Panc1 (cell line): ENCODE measurements around the gene SUPT6H. TPM values are rescaled to one million over a fixed set of nuclear protein-coding genes. Genes with fewer than 3 reads are reported as not detected.

Experiments
- ATAC-seq: fragments of 200-7000 bp; cut with Tn5 transposase; 2 replicates; pipeline ENCODE4 v1.9.1; 2020; ENCODE audit warnings: mild to moderate bottlenecking, moderate library complexity
- BruUV-seq: library from RNA; stranded (reverse); fragments of 400-500 nt; replicated peaks from 2 replicates; lab custom pipeline; 2021; lab: Mats Ljungman, UMichigan
- CTCF ChIA-PET: fragments of 300-600 bp; sonication (Branson Sonifier 250); formaldehyde crosslinking; loops from one replicate; lab custom pipeline; 2022; ENCODE audit warnings: antibody characterized with exemption; lab: Charles Lee
- POLR2A ChIA-PET: fragments of 300-600 bp; sonication (Branson Sonifier 250); formaldehyde crosslinking; loops from one replicate; lab custom pipeline; 2022; ENCODE audit warnings: antibody characterized with exemption; lab: Charles Lee
- DNase-seq: peaks from one replicate; pipeline ENCODE4 v3.0.0-alpha.2; 2010; ENCODE audit warnings: low read depth, low spot score
- H3K27ac ChIP-seq: 2 replicates; pipeline ENCODE4 v1.5.1; 2011; ENCODE audit warnings: mild to moderate bottlenecking, low read length, inconsistent platforms
- H3K27me3 ChIP-seq: fragments of 200-500 bp; sonication (Bioruptor generic); 2 replicates; pipeline ENCODE4 v1.6.0; 2014; ENCODE audit warnings: low read length, inconsistent platforms; ENCODE audit not compliant: control insufficient read depth, insufficient read depth
- H3K36me3 ChIP-seq: fragments of 200-500 bp; sonication (Bioruptor generic); 2 replicates; pipeline ENCODE4 v1.5.1; 2014; ENCODE audit warnings: inconsistent platforms, mild to moderate bottlenecking, low read length, moderate library complexity; ENCODE audit not compliant: control insufficient read depth, insufficient read depth
- H3K4me1 ChIP-seq: 2 replicates; pipeline ENCODE4 v1.5.1; 2011; ENCODE audit warnings: inconsistent platforms, mild to moderate bottlenecking, low read length, moderate library complexity; ENCODE audit not compliant: control insufficient read depth, insufficient read depth
- H3K4me3 ChIP-seq, 2 experiments: 2 replicates each; pipeline ENCODE4 v1.5.1; 2011 to 2012; ENCODE audit warnings: low read depth in 2 of 2, low read length in 2 of 2, mild to moderate bottlenecking in 2 of 2, inconsistent platforms in 1 of 2, moderate library complexity in 1 of 2
- H3K9me3 ChIP-seq: fragments of 200-500 bp; sonication (Bioruptor generic); 2 replicates; pipeline ENCODE4 v1.5.1; 2014; ENCODE audit warnings: low read depth, mild to moderate bottlenecking, inconsistent platforms, low read length, moderate library complexity; ENCODE audit not compliant: control insufficient read depth, insufficient read depth
- CTCF ChIP-seq: fragments of 450-650 bp; IDR thresholded peaks from 2 replicates; pipeline ENCODE4 v1.5.1; 2017; ENCODE audit warnings: mild to moderate bottlenecking
- POLR2AphosphoS5 ChIP-seq: IDR thresholded peaks from 2 replicates; pipeline ENCODE4 v1.6.1; 2012; ENCODE audit warnings: mild to moderate bottlenecking, low read depth, low read length, moderate library complexity
- REST ChIP-seq, 2 experiments: IDR thresholded peaks; 2 replicates each; pipeline ENCODE4 v1.6.1; 2011 to 2012; ENCODE audit warnings: low read depth in 2 of 2, control low read depth in 1 of 2, low read length in 1 of 2, mild to moderate bottlenecking in 1 of 2, moderate library complexity in 1 of 2; ENCODE audit not compliant: insufficient read depth in 1 of 2
- SIN3A ChIP-seq: IDR thresholded peaks from 2 replicates; pipeline ENCODE4 v1.6.1; 2012; ENCODE audit warnings: low read depth, mild to moderate bottlenecking, low read length, moderate library complexity, borderline replicate concordance; ENCODE audit not compliant: insufficient read depth
- TCF7L2 ChIP-seq: IDR thresholded peaks from 2 replicates; pipeline ENCODE4 v1.6.1; 2011; ENCODE audit warnings: mild to moderate bottlenecking, low read depth, low read length, inconsistent platforms
- in situ Hi-C: cut with HindIII; loops from 2 replicates; pipeline ENCODE4 v1.10.0; 2016; ENCODE audit warnings: low sequenced_read_pairs, low pct_unique_long_range_greater_than_20kb
- intact Hi-C: fragments of 100-400 bp; cut with micrococcal nuclease; formaldehyde crosslinking; loops from one replicate; pipeline ENCODE4 v1.10.0; 2022; ENCODE audit not compliant: unreplicated experiment
- total RNA-seq: library from RNA; stranded (reverse); gene quantifications from one replicate; pipeline ENCODE4 v1.2.1, GENCODE V29; 2021; ENCODE audit not compliant: unreplicated experiment

Gene SUPT6H
- total RNA-seq, 1 experiment from 2014 or later = 108 TPM

- Histone ChIP-seq H3K9me3 (no peaks in the 10 kb centered on the region), H3K4me3 (no peak overlapping the region), H3K36me3 (peaks cover 16% of the 10 kb centered on the region), H3K27me3 (no peaks in the 10 kb centered on the region), H3K4me1 (peaks cover 8% of the 10 kb centered on the region), H3K27ac (no peak overlapping the region)
- intact Hi-C loops (no loop called here), in situ Hi-C loops (no loop called here)
- POLR2A ChIA-PET = interaction anchor here (0.6 to 0.8 kb wide), 2 partner anchors 9 to 56 kb away, joined by 3 read pairs; no protein-coding TSS in a partner anchor
- BruUV-seq = no TSS peak
- ATAC-seq (no peak), DNase-seq (no peak)
- TF ChIP-seq REST (IDR thresholded peaks at IDR 0.05; ENCODE audit: insufficient read depth in 1 of 2, low read depth in 2 of 2, low read length in 1 of 2) (no peak), CTCF (no peak), SIN3A (no peak), POLR2AphosphoS5 (no peak), TCF7L2 (no peak)
- CTCF ChIA-PET = no interaction called here
Measured at GRCh38 chr17:28667870-28668269, 5.9 kb downstream of the SUPT6H start.

DNA sequence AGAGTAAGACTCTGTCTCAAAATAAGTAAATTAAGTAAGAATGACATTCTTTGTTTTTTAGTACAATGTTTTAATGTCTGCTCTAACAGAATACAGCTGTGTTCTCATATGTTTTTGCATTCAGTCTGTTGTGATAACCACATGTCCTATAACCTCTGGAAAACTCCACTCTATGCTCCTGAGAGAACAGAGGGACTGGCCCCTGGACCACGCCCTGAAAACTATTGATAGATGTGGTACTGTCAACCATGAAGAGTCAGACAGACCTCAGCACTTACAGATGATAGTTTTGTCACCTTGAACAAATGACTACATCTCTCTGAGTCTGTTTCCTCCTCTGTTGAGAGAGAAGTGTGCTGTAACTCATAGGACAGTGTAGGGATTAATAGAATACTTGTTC lies 7.9 kb downstream of the SUPT6H start:
- BruUV-seq = no TSS peak
- Histone ChIP-seq H3K4me1 (no peaks in the 10 kb centered on the region), H3K4me3 (no peak overlapping the region), H3K9me3 (no peaks in the 10 kb centered on the region), H3K36me3 (peaks cover 27% of the 10 kb centered on the region), H3K27me3 (no peaks in the 10 kb centered on the region), H3K27ac (no peak overlapping the region)
- DNase-seq (no peak), ATAC-seq (no peak)
- in situ Hi-C loops (no loop called here), intact Hi-C loops (no loop called here)
- ChIA-PET POLR2A (no interaction called here), CTCF (no interaction called here)
- TF ChIP-seq CTCF (no peak), SIN3A (no peak), REST (IDR thresholded peaks at IDR 0.05; ENCODE audit: insufficient read depth in 1 of 2, low read depth in 2 of 2, low read length in 1 of 2) (no peak), POLR2AphosphoS5 (no peak), TCF7L2 (no peak)
